Measurements from ENCODE around the gene ASRGL1.
"Not testable (repeated sequence)": the region's sequence is repeated elsewhere in the genome, so short reads cannot be mapped to it uniquely, and the experiment has no call there.

ASRGL1 gene

GRCh38 chr11:62345861-62346260 lies 8.6 kb downstream of the ASRGL1 start:
- DNase-seq (ENCODE audit: extremely low spot score): no peak
- CTCF ChIA-PET: no interaction called here
- TF ChIP-seq FOXK2 (IDR thresholded peaks at IDR 0.05) (no peak), TARDBP (IDR thresholded peaks at IDR 0.05) (no peak), SP1 (IDR thresholded peaks at IDR 0.05) (no peak), ELF4 (IDR thresholded peaks at IDR 0.05) (no peak), LEF1 (IDR thresholded peaks at IDR 0.05; ENCODE audit: borderline replicate concordance) (no peak), SUZ12 (IDR thresholded peaks at IDR 0.05) (no peak), FOXM1 (IDR thresholded peaks at IDR 0.05; ENCODE audit: borderline replicate concordance) (no peak), NFRKB (IDR thresholded peaks at IDR 0.05) (no peak), BHLHE40 (IDR thresholded peaks at IDR 0.05; ENCODE audit: borderline replicate concordance) (no peak), PKNOX1 (IDR thresholded peaks at IDR 0.05) (no peak), ARNT (IDR thresholded peaks at IDR 0.05) (no peak), HDGF (IDR thresholded peaks at IDR 0.05; ENCODE audit: borderline replicate concordance) (no peak), CTBP1 (IDR thresholded peaks at IDR 0.05; ENCODE audit: borderline replicate concordance) (no peak), ZNF384 (IDR thresholded peaks at IDR 0.05) (no peak)
- POLR2A ChIA-PET: no interaction called here

DNA sequence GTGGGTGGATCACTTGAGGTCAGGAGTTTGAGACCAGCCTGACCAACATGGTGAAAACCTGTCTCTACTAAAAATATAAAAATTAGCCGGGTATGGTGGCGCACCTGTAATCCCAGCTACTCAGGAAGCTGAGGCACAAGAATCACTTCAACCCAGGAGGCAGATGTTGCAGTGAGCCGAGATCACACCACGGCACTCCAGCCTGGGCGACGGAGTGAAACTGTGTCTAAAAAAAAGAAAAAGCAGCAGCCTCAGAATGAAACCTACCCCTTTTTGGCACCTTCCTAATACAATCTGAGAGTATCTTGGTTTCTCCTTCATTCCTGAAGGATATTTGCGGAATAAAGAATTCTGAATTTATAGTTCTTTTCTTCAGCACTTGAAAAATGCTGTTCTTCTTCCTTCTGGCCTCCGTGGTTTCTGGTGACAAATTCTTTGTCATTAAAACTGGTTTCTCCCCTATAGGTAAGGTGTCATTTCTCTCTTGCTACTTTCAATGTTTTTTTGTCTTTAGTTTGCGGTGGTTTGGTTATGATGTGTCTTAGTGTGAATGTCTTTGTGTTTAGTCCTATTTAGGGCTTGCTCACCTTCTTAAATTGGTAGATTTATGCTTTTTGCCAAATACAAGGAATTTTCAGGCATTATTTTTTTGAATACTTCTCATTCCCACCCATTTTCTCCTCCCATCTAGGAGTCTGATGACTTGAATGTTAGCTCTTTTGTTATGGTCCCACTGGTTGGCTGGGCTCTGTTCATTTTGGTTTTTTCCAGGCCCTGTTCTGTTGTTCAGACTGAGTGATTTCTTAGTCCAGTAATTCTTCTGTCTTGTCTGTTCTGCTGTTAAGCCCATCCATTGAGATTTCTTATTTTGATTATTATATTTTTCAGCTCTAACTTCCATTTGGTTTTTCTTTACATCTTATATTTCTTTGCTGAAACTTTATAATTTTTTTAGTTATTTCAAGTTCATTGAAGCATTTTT lies 15.4 kb downstream of the ASRGL1 start:
- POLR2A ChIA-PET: no interaction called here
- TF ChIP-seq ARNT (IDR thresholded peaks at IDR 0.05): no peak
- no peak for TF ChIP-seq ELF4 (IDR thresholded peaks at IDR 0.05)
- CTCF ChIA-PET: no interaction called here
- no peak for DNase-seq (ENCODE audit: extremely low spot score)

DNA sequence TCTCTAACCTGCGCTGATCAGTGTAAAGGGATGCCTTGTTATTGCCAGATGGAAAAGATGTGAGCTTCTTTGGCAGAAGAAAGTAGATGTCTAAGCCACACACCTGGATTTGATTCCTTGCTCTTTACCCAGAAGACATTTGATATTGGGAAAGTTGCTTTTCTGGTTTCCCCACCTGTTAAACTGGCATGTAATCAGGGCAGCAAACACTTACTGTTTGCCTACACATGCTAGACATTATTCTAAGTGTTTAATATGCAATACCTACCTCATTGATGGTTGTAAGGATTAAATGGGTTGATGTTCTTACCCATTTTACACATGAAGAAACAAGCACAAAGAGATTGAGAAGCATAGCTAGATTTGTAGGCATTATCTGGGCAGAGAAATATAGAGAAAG lies 16.6 kb downstream of the ASRGL1 start:
- no peak for DNase-seq (ENCODE audit: extremely low spot score)
- ChIA-PET POLR2A (no interaction called here), CTCF (interaction anchor here (0.8 kb wide), 1 partner anchor 14 kb away, joined by 3 read pairs; no protein-coding TSS in a partner anchor)
- no peak for TF ChIP-seq ARNT (IDR thresholded peaks at IDR 0.05)

DNA sequence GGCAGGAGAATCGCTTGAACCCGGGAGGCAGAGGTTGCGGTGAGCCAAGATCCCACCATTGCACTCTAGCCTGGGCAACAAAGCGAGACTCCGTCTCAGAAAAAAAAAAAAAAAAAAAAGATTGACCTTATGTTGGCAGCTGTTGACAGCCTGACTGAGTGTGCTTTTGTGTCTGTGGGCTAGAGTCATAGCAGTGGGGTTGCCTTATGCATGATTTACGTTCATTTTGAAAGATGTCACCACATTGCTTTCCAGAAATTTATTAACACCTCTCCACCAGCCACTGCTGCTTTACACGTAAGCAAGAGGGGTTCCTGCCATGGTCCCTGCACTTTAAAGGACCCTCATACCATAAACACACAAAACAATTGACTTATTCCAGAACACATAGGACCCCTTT lies 21.0 kb downstream of the ASRGL1 start:
- no peak for DNase-seq (ENCODE audit: extremely low spot score)
- TF ChIP-seq ZNF384 (IDR thresholded peaks at IDR 0.05) (no peak), TARDBP (IDR thresholded peaks at IDR 0.05) (no peak), ARNT (IDR thresholded peaks at IDR 0.05) (no peak), ELF4 (IDR thresholded peaks at IDR 0.05) (no peak)
- ChIA-PET CTCF (no interaction called here), POLR2A (no interaction called here)

- no peak for DNase-seq (ENCODE audit: extremely low spot score)
- ChIA-PET CTCF (no interaction called here), POLR2A (interaction anchor here (0.7 kb wide), 1 partner anchor 22 kb away, joined by 4 read pairs; the partner anchor contains the start of gene ASRGL1)
- TF ChIP-seq HDGF (IDR thresholded peaks at IDR 0.05; ENCODE audit: borderline replicate concordance): no peak
These were observed 22.2 kb downstream of the ASRGL1 start for GRCh38 chr11:62359475-62359874.

- POLR2A ChIA-PET: no interaction called here
- TF ChIP-seq FOXK2 (IDR thresholded peaks at IDR 0.05) (no peak), L3MBTL2 (conservative IDR thresholded peaks at IDR 0.05) (no peak), ARNT (IDR thresholded peaks at IDR 0.05) (no peak), PKNOX1 (IDR thresholded peaks at IDR 0.05) (no peak), BHLHE40 (IDR thresholded peaks at IDR 0.05; ENCODE audit: borderline replicate concordance) (no peak)
- DNase-seq (ENCODE audit: extremely low spot score): no peak
- CTCF ChIA-PET: no interaction called here
These were observed 23.4 kb downstream of the ASRGL1 start for GRCh38 chr11:62360685-62361084.

GRCh38 chr11:62368861-62369477 lies 31.7 kb downstream of the ASRGL1 start:
- POLR2A ChIA-PET; DNase-seq (ENCODE audit: extremely low spot score): not testable (repeated sequence)
- CTCF ChIA-PET: interaction anchor here (1.0 kb wide), 1 partner anchor 29 kb away, joined by 4 read pairs; no protein-coding TSS in a partner anchor

DNA sequence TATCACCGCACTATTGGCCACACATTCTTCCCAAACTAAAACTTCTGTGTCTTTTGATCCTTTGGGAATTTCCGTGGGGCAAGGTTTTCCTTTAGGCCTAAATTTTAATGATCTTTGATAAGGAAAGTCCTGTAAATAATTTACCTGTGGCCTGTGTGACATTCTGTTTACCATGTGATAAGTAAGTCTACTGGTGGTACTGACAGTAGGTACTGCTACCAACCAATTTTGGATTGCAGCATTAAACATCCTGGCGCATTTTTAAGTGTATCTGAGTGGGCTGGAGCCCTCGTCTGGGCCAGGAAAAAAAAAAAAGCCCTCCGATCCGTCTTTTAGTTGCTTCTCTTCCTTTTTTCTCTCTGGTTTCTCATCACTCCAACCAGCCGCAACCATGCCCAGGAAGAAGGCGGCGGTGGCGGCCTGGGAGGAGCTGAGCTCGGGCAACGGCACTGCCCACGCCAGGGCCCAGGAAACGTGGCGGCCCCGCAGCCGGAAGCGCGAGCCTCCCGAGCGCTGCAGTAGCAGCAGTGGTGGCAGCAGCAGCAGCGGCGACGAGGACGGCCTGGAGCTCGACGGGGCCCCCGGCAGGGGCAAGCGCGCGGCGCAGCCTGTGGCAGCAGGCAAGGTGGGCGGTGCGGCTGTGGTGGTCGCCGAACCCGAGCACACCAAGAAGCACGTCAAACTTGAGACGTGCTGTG lies 33.6 kb downstream of the ASRGL1 start:
- no peak for DNase-seq (ENCODE audit: extremely low spot score)
- ChIA-PET CTCF (no interaction called here), POLR2A (no interaction called here)
- TF ChIP-seq LEF1 (IDR thresholded peaks at IDR 0.05; ENCODE audit: borderline replicate concordance) (no peak), ZNF384 (IDR thresholded peaks at IDR 0.05) (no peak), PKNOX1 (IDR thresholded peaks at IDR 0.05) (no peak), CTBP1 (IDR thresholded peaks at IDR 0.05; ENCODE audit: borderline replicate concordance) (no peak), SUZ12 (IDR thresholded peaks at IDR 0.05) (no peak), FOXA1 (IDR thresholded peaks at IDR 0.05) (no peak), FOXK2 (IDR thresholded peaks at IDR 0.05) (no peak), ARNT (IDR thresholded peaks at IDR 0.05) (no peak), SP1 (IDR thresholded peaks at IDR 0.05) (no peak)
